GM18909 (cell line): ENCODE data around the gene ZSCAN5A.
"Not testable (repeated sequence)": the region's sequence is repeated elsewhere in the genome, so short reads cannot be mapped to it uniquely, and the experiment has no call there.

ENCODE experiments used
- ATAC-seq: cut with Tn5 transposase; IDR thresholded peaks from one replicate; pipeline ENCODE4 v1.9.1; 2021; ENCODE audit warnings: mild to moderate bottlenecking; ENCODE audit not compliant: unreplicated experiment, poor library complexity

The ZSCAN5A gene

GRCh38 chr19:56217039-56217949 is 97.3 kb downstream of the ZSCAN5A start:
- ATAC-seq: no peak

- no peak for ATAC-seq
Observed at GRCh38 chr19:56211718-56212117, 102.9 kb downstream of the ZSCAN5A start.

GRCh38 chr19:56210036-56210435 is 104.6 kb downstream of the ZSCAN5A start:
- ATAC-seq: not testable (repeated sequence)

GRCh38 chr19:56209091-56209490 is 105.5 kb downstream of the ZSCAN5A start:
- no peak for ATAC-seq

GRCh38 chr19:56207581-56207980 is 107.1 kb downstream of the ZSCAN5A start:
- ATAC-seq: not testable (repeated sequence)

- no peak for ATAC-seq
Observed at GRCh38 chr19:56201973-56202372, 112.7 kb downstream of the ZSCAN5A start, which contains the start of gene ZSCAN5C. Gene ZSCAN5C, plus strand, starts transcription at chr19:56202273. Its CDS starts 3,641 bp downstream, at chr19:56205914.

GRCh38 chr19:56199687-56200086 is 115.0 kb downstream of the ZSCAN5A start:
- ATAC-seq: no peak

- not testable (repeated sequence) for ATAC-seq
Observed at GRCh38 chr19:56197646-56198045, 117.0 kb downstream of the ZSCAN5A start, which contains the start of gene ZSCAN5B. Gene ZSCAN5B, minus strand, starts transcription at chr19:56197783. Its CDS starts 4,731 bp downstream, at chr19:56193052.

- ATAC-seq: no peak
Observed at GRCh38 chr19:56193981-56194640, 120.5 kb downstream of the ZSCAN5A start.

- ATAC-seq: no peak
Observed at GRCh38 chr19:56191711-56192110, 122.9 kb downstream of the ZSCAN5A start.

GRCh38 chr19:56191115-56191514 is 123.5 kb downstream of the ZSCAN5A start:
- ATAC-seq: no peak

- ATAC-seq: no peak
Observed at GRCh38 chr19:56189785-56190184, 124.9 kb downstream of the ZSCAN5A start.

- ATAC-seq: no peak
Observed at GRCh38 chr19:56177564-56178243, 136.9 kb downstream of the ZSCAN5A start.

GRCh38 chr19:56176881-56177280 is 137.8 kb downstream of the ZSCAN5A start:
- ATAC-seq: no peak

GRCh38 chr19:56176310-56176709 is 138.3 kb downstream of the ZSCAN5A start:
- not testable (repeated sequence) for ATAC-seq

GRCh38 chr19:56175861-56176307 is 138.8 kb downstream of the ZSCAN5A start, which contains the start of gene GALP:
Gene GALP, plus strand, starts transcription at chr19:56176008. Its CDS starts 1,101 bp downstream, at chr19:56177109.
- ATAC-seq: not testable (repeated sequence)

- no peak for ATAC-seq
Observed at GRCh38 chr19:56174550-56174949, 140.1 kb downstream of the ZSCAN5A start.

GRCh38 chr19:56174086-56174485 is 140.6 kb downstream of the ZSCAN5A start:
- no peak for ATAC-seq
